Sigmoid colon (tissue), 7 donors: ENCODE measurements around the gene CHD1. TPM values are rescaled to one million over a fixed set of nuclear protein-coding genes. Genes with fewer than 3 reads are reported as not detected.

ENCODE experiments used
- DNase-seq: peaks from one replicate; pipeline ENCODE4 v3.0.0-alpha.2; 2019
- H3K27ac ChIP-seq, 4 donors: fragments of 200-600 bp; sonication (generic); one replicate each; pipeline ENCODE4 v1.5.1; 2016 to 2019; ENCODE audit warnings: mild to moderate bottlenecking in 1 of 4
- H3K27me3 ChIP-seq, 3 donors: fragments of 200-600 bp; sonication (generic); one replicate each; pipeline ENCODE4 v1.5.1; 2019; ENCODE audit warnings: mild to moderate bottlenecking in 1 of 3
- H3K36me3 ChIP-seq, 4 donors: fragments of 200-600 bp; sonication (generic); one replicate each; pipeline ENCODE4 v1.5.1; 2016 to 2019
- H3K4me1 ChIP-seq, 4 donors: fragments of 200-600 bp; sonication (generic); one replicate each; pipeline ENCODE4 v1.5.1; 2017 to 2019
- H3K4me3 ChIP-seq, 4 donors: fragments of 200-600 bp; sonication (generic); one replicate each; pipeline ENCODE4 v1.5.1; 2017 to 2019; ENCODE audit warnings: mild to moderate bottlenecking in 2 of 4, moderate library complexity in 1 of 4
- H3K9me3 ChIP-seq, 4 donors: fragments of 200-600 bp in 3 of 4; sonication (generic) in 3 of 4; one replicate each; pipeline versions ENCODE4 v1.5.1 to v1.6.1; 2013 to 2019
- EP300 ChIP-seq, 4 donors: sonication (generic); formaldehyde crosslinking; IDR thresholded peaks; one replicate each; pipeline ENCODE4 v1.6.1; 2017; ENCODE audit warnings: antibody characterized with exemption in 4 of 4
- POLR2A ChIP-seq, 2 donors: fragments of 450-650 bp; IDR thresholded peaks; one replicate each; pipeline ENCODE4 v1.6.1; 2016; ENCODE audit warnings: antibody characterized with exemption in 2 of 2, mild to moderate bottlenecking in 2 of 2, moderate library complexity in 2 of 2
- POLR2AphosphoS5 ChIP-seq, 4 donors: sonication (generic); formaldehyde crosslinking; IDR thresholded peaks; one replicate each; pipeline ENCODE4 v1.6.1; 2017; ENCODE audit warnings: antibody characterized with exemption in 4 of 4
- WGBS, 2 donors: extraction: QIAGEN DNeasy Blood & Tissue Kit; methylation state at CpG; one replicate each; pipeline ENCODE4 v1.1.7; 2013; 5-methylcytosine and 5-hydroxymethylcytosine counted together
- intact Hi-C: fragments of 100-400 bp; cut with DNase I; formaldehyde crosslinking; loops from one replicate; pipeline ENCODE4 v1.15.1; 2023
- polyA plus RNA-seq, 3 donors: library from polyadenylated mRNA; stranded (reverse); fragments of 200-250 nt; gene quantifications; one replicate each; pipeline ENCODE4 v1.2.3, GENCODE V29; 2013
- small RNA-seq, 3 donors: library from RNA; depleted of rRNA; stranded (forward); fragments of <200 nt; gene quantifications; one replicate each; pipeline ENCODE3, GENCODE V24; 2016
- total RNA-seq, 4 donors: library from RNA; depleted of rRNA; stranded (reverse); fragments of >200 nt; gene quantifications; one replicate each; pipeline ENCODE4 v1.1.0, GENCODE V29; 2016
- TF ChIP-seq, protein P1 (sequence below), 4 experiments: fragments of 450-650 bp in 3 of 4; fragments of 200-600 bp in 1 of 4; IDR thresholded peaks; one replicate each; pipeline ENCODE4 v1.5.1; 2016 to 2019; ENCODE audit warnings: antibody characterized with exemption in 4 of 4, mild to moderate bottlenecking in 3 of 4, moderate library complexity in 2 of 4
- donor health status: healthy with polysubstance abuse.
- donor health status: Bipolar disorder and iron deficiency.
- donor health status: healthy.

The CHD1 gene
- total and polyA plus RNA-seq, 7 donors = 13.9 to 73.3 (median 38.2) TPM

DNA sequence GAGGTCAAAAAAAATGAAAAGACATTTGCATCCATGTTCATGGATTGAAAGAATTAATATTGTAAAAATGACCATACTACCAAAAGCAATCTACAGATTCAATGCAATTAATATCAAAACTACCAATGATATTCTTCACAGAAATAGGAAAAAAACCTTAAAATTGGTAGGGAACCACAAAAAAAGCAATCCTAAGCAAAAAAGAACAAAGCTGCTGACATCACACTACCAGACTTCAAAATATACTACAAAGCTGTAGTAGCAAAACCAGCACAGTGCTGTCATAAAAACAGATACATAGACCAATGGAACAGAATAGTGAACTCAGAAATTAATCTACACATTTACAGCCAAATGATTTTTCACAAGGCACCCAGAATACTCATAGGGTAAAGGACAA is 121.0 kb downstream of the CHD1 start:
- Histone ChIP-seq H3K4me1 (no peaks in the 10 kb centered on the region), H3K4me3 (no peak overlapping the region), H3K27ac (no peak overlapping the region), H3K27me3 (no peaks in the 10 kb centered on the region), H3K36me3 (no peaks in the 10 kb centered on the region), H3K9me3 (peaks cover 0 to 13% (median 3%) of the 10 kb centered on the region in 4 donors)
- intact Hi-C loops = no loop called here
- TF ChIP-seq, protein P1, sequence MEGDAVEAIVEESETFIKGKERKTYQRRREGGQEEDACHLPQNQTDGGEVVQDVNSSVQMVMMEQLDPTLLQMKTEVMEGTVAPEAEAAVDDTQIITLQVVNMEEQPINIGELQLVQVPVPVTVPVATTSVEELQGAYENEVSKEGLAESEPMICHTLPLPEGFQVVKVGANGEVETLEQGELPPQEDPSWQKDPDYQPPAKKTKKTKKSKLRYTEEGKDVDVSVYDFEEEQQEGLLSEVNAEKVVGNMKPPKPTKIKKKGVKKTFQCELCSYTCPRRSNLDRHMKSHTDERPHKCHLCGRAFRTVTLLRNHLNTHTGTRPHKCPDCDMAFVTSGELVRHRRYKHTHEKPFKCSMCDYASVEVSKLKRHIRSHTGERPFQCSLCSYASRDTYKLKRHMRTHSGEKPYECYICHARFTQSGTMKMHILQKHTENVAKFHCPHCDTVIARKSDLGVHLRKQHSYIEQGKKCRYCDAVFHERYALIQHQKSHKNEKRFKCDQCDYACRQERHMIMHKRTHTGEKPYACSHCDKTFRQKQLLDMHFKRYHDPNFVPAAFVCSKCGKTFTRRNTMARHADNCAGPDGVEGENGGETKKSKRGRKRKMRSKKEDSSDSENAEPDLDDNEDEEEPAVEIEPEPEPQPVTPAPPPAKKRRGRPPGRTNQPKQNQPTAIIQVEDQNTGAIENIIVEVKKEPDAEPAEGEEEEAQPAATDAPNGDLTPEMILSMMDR (IDR thresholded peaks at IDR 0.05) = no peak
- no peak for TF ChIP-seq POLR2A (IDR thresholded peaks at IDR 0.05)
- no peak for TF ChIP-seq EP300 (IDR thresholded peaks at IDR 0.05)
- no peak for TF ChIP-seq POLR2AphosphoS5 (IDR thresholded peaks at IDR 0.05)
- no peak for DNase-seq

DNA sequence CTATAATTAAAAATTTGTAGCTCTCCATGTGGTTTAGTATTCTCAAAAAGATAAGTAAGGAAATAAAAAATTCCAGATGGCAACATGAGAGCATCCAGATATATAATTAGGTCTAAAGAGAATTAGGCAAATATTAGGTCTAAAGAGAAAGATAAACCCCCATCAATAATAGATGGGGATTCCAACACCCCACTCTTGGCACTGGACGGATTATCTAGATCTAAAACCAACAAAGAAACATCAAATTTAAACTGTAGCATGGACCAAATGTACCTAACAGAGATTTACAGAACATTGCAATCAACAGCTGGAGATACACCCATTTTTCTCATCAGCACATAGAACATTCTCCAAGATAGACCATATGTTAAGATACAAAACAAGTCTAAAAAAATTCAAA is 123.7 kb downstream of the CHD1 start:
- peaks cover 0 to 13% (median 3%) of the 10 kb centered on the region in 4 donors for H3K9me3 ChIP-seq
- H3K36me3 ChIP-seq = no peaks in the 10 kb centered on the region
- TF ChIP-seq, protein P1 (IDR thresholded peaks at IDR 0.05) = no peak
- TF ChIP-seq EP300 (IDR thresholded peaks at IDR 0.05) = no peak
- TF ChIP-seq POLR2A (IDR thresholded peaks at IDR 0.05) = no peak
- no peak for TF ChIP-seq POLR2AphosphoS5 (IDR thresholded peaks at IDR 0.05)
- 38 to 53% methylated on average over 1 of the region's 1 CpG for WGBS, 2 donors
- no peaks in the 10 kb centered on the region for H3K27me3 ChIP-seq
- no peak overlapping the region for H3K4me3 ChIP-seq
- no peak for DNase-seq
- no peaks in the 10 kb centered on the region for H3K4me1 ChIP-seq
- intact Hi-C loops = no loop called here
- no peak overlapping the region for H3K27ac ChIP-seq

DNA sequence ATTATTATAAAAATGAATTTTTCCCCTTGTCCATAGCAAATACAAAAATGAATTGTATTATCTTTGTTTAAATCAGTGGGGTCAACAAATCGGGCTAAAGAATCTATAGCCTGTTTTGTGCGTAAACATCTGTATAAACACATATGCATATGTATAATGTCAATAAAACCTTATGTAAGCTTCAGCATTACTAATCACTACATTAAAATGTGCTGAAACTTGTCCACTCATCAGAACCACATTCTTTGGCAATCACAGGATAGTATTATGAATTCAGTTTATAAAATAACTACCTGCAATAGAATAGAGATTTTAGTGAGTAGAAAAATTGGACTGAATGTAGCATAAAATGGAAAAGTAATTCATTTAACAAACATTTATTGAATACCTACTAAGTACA is 124.7 kb downstream of the CHD1 start:
- Histone ChIP-seq H3K9me3 (peaks cover 0 to 13% (median 3%) of the 10 kb centered on the region in 4 donors), H3K4me1 (no peaks in the 10 kb centered on the region), H3K4me3 (no peak overlapping the region), H3K36me3 (no peaks in the 10 kb centered on the region), H3K27me3 (no peaks in the 10 kb centered on the region), H3K27ac (no peak overlapping the region)
- 89 to 92% methylated on average over 2 of the region's 2 CpGs for WGBS, 2 donors
- DNase-seq = no peak
- TF ChIP-seq EP300 (IDR thresholded peaks at IDR 0.05) = no peak
- no peak for TF ChIP-seq POLR2A (IDR thresholded peaks at IDR 0.05)
- no peak for TF ChIP-seq POLR2AphosphoS5 (IDR thresholded peaks at IDR 0.05)
- TF ChIP-seq, protein P1 (IDR thresholded peaks at IDR 0.05) = no peak
- intact Hi-C loops = no loop called here

Small RNA genes within 50 kb of the gene (small RNA-seq; reads per million reads assigned to genes)
- gene RF00019 (0 reads per million in 3 donors), gene RNU6-402P (0 reads per million in 3 donors)

Other genes with a start within 250 kb of the CHD1 start
- 10 to 100 TPM; 23.3 to 32.1 (median 25.0) TPM for gene RGMB, start 155.3 kb downstream of the CHD1 start, total RNA-seq
- gene RGMB, start 155.3 kb downstream of the CHD1 start, polyA plus RNA-seq = 10 to 100 TPM in 1 of 3 donors, 1 to 10 TPM in 2; 3.7 to 25.8 (median 6.0) TPM